ENCODE measurements around the gene SDC1.

SDC1 gene

DNA sequence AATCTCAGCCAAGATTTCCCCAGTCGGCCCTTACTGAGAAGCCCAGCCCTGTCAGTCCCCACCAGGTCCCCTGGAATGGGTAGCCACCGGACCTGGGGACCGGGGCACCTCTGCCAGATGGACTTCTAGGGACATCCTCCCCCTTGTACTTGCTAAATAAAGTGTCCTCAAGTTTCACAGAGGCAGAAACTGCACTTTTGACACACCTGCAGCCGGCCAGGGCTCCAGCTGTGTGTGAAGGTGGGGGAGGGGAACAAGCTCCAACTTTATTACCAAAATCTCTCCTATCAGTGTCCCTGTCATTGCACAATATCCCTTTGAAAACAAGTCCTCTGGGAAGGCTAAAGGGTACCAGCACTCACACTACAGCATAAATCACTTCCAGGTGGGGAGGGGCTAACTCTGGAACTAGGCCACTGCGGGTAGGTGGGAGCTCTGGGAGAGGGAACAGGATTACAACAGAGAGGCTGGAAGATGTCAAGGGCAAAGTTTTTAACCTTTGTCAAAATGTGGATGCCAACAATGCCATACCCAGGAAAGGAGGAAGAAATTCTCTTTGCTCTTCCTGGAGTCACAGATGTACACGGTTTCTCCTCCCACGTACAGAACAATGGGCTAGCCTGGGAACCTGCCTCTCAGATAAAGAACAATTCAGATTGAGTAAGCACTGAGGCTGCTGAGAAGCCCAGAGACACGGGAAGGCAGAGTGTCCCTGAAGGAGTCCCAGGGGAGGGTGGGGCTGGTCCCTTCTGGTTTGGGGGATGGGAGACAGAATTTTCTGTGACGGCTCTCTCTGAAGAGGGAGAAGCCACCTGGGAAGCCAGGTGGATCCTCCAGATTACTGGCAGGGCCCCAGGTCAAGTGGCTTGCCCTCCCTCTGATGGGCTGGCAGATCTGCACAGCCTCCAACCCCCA, 11.0 kb downstream of the SDC1 start:
- TF ChIP-seq, protein P1, sequence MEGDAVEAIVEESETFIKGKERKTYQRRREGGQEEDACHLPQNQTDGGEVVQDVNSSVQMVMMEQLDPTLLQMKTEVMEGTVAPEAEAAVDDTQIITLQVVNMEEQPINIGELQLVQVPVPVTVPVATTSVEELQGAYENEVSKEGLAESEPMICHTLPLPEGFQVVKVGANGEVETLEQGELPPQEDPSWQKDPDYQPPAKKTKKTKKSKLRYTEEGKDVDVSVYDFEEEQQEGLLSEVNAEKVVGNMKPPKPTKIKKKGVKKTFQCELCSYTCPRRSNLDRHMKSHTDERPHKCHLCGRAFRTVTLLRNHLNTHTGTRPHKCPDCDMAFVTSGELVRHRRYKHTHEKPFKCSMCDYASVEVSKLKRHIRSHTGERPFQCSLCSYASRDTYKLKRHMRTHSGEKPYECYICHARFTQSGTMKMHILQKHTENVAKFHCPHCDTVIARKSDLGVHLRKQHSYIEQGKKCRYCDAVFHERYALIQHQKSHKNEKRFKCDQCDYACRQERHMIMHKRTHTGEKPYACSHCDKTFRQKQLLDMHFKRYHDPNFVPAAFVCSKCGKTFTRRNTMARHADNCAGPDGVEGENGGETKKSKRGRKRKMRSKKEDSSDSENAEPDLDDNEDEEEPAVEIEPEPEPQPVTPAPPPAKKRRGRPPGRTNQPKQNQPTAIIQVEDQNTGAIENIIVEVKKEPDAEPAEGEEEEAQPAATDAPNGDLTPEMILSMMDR (IDR thresholded peaks at IDR 0.05; ENCODE audit: extremely low read depth, insufficient read depth, missing control alignments): no peak
- peak; percentile 59 for DNase-seq (ENCODE audit: low spot score)
- in situ Hi-C loops (cut with MboI; ENCODE audit: low pct_unique_long_range_greater_than_20kb, low sequenced_read_pairs, unreplicated experiment): no loop called here

DNA sequence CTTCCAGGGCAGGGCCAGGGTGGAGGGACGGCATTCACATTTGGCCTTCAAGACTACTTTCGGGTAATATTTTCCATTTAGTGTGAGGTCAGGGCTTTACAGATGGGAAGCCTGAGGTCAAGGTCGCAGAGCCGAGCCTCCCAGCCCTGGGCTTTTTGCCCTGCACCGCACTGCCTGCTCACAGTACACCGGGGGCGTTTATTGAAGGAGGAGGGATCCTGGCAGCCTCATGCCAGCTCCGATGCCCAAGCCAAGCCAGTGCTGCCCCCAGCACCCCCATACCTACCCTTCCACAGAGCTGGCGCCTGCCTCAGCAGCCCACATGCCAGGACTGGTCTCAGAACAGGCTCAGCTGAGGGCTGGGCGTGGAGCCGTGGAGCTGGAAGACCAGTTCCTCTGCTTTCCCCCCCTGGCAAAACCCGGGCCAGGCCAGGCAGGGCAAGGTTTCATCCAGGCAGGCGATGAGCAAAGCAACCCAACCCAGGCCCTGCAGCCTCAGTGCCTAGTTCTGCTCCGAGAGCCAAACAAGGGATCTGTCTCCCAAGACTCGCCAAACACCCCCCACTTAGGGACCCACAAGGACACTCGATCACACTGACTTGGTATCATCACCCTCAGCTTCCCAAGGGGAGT, 11.9 kb downstream of the SDC1 start:
- in situ Hi-C loops (cut with MboI; ENCODE audit: low pct_unique_long_range_greater_than_20kb, low sequenced_read_pairs, unreplicated experiment): no loop called here
- no peak for DNase-seq (ENCODE audit: low spot score)
- TF ChIP-seq, protein P1 (IDR thresholded peaks at IDR 0.05; ENCODE audit: extremely low read depth, insufficient read depth, missing control alignments): no peak

DNA sequence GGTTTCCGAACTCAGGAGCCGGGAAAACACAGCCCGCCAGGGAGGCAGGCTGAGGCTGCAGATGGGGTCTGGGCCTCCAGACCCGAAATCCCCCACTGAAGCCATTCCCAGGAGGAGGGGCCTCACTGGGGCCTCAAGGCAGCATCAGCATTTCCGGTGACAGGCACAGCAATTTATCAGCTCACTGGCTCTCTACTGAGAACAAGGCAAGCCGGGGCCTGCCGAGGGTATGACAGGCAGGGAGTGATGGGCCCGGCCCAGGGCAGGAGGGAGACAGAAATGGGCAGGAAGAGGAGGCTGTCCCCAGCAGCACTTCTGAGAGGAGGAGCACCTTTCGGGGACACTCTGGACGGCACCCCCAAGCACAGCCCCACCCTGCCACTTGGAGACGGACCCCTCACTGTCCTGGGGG, 12.5 kb downstream of the SDC1 start:
- in situ Hi-C loops (cut with MboI; ENCODE audit: low pct_unique_long_range_greater_than_20kb, low sequenced_read_pairs, unreplicated experiment): no loop called here
- TF ChIP-seq, protein P1 (IDR thresholded peaks at IDR 0.05; ENCODE audit: extremely low read depth, insufficient read depth, missing control alignments): no peak
- DNase-seq (ENCODE audit: low spot score): peak; percentile 69

DNA sequence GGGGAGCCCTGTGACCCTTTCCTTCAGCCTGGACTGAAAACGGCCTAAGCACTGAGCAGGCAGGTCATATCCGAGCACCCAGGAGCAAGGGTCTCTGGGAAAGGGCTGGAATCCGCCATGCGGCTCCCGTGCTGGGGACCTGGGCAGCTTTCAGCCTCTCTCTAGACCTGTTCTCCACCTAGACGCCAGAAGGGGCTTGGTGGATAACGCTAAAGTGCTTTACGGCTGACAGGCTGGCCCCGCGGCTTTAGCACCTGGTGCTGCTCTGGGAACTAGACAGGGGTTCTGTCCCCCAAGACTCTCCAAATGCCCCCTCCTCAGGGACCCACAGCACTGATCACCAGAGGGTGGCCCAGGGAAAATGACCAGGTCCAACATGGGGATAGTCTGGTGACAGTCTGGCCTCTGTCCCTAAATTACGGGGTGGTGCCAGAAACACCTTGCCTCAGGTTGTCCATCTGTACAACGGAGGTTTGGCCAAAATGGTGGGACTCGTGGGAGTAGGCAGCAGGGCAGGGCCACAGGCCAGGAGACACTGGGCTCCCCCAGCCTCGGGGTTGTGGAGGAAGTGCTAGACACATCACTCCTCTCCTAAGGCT, 13.0 kb downstream of the SDC1 start:
- no peak for DNase-seq (ENCODE audit: low spot score)
- TF ChIP-seq, protein P1 (IDR thresholded peaks at IDR 0.05; ENCODE audit: extremely low read depth, insufficient read depth, missing control alignments): no peak
- in situ Hi-C loops (cut with MboI; ENCODE audit: low pct_unique_long_range_greater_than_20kb, low sequenced_read_pairs, unreplicated experiment): no loop called here

DNA sequence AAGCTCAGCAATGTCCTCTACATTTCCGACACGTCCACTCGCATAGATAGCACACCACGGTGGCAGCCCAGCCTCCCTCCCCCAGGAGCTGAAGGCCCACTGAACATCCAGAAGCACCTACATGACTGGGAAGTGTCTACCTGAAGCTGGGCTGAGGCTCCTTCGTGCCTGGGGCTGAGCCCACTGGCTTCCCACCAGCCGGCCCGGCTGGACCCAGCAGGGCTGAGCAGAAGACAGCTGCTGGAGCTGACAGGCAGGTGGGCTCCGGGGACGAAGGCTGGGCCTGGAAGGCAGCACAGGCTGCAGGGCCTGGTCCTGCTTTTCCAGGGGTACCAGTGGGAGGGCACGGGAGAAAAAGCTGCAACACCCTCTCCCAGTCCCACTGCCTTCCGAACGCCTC, 13.5 kb downstream of the SDC1 start:
- in situ Hi-C loops (cut with MboI; ENCODE audit: low pct_unique_long_range_greater_than_20kb, low sequenced_read_pairs, unreplicated experiment): no loop called here
- no peak for DNase-seq (ENCODE audit: low spot score)
- TF ChIP-seq, protein P1 (IDR thresholded peaks at IDR 0.05; ENCODE audit: extremely low read depth, insufficient read depth, missing control alignments): no peak

DNA sequence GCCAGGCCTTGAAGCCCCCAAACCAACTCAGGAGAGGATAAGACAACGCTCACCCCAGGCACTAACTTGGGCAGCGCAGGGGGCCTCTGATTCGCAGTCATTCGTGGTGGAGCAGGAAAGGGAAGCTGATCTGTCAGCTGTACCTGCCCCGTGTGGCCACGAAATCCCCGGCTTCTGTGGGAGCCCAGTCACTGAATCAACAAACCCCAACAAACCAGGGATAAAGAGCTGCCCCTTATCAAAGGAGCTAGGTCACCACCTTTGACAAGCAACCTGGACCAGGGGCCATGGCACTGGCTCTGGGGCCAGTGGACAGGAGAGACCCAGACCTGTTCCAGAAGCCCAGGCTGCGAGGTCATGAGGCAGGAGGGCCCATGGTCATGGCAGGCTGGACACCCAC, 14.5 kb downstream of the SDC1 start:
- TF ChIP-seq, protein P1 (IDR thresholded peaks at IDR 0.05; ENCODE audit: extremely low read depth, insufficient read depth, missing control alignments): no peak
- in situ Hi-C loops (cut with MboI; ENCODE audit: low pct_unique_long_range_greater_than_20kb, low sequenced_read_pairs, unreplicated experiment): no loop called here
- no peak for DNase-seq (ENCODE audit: low spot score)
